DND-41 (cell line): ENCODE measurements around the gene SLFN11.

ENCODE experiments used
- CTCF ChIP-seq: IDR thresholded peaks from 2 replicates; pipeline ENCODE4 v1.5.1; 2012; ENCODE audit warnings: borderline replicate concordance, low read length, moderate library complexity, mild to moderate bottlenecking; ENCODE audit not compliant: poor library complexity, severe bottlenecking; ENCODE audit errors: extremely low read depth
- EZH2 ChIP-seq: IDR thresholded peaks from 3 replicates; pipeline ENCODE4 v1.6.1; 2012; ENCODE audit warnings: borderline replicate concordance, low read depth, mild to moderate bottlenecking, moderate library complexity, low read length, inconsistent platforms; ENCODE audit not compliant: severe bottlenecking

- TF ChIP-seq CTCF, result no peak
- TF ChIP-seq EZH2, result no peak
These were observed 40.8 kb upstream of the SLFN11 start for GRCh38 chr17:35414247-35414646.
